Measurements from ENCODE around the gene PDP2. TPM values are rescaled to one million over a fixed set of nuclear protein-coding genes. Genes with fewer than 3 reads are reported as not detected.

The PDP2 gene
- total RNA-seq, 1 experiment from 2014 or later, result 42.0 TPM

DNA sequence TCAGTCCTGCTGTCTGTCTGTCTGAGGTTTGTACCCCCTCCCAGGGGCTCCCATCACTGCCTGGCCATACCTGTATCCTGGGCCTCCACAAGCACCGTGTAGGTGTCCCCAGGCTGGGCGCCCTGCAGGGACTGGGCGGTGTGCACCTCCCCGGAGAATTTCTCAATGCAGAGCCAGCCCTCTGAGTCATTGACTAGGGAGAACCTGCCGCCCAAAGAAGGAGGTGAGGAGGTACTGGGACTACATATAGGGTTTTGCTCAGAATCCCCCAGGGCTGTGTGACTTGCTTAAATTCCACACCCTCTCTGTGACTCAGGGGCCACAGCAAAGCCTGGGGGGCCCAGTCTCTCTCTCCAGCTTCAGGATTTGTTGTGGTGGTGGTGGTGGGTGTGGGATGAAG lies 30.8 kb downstream of the PDP2 start:
- intact Hi-C loops (cut with micrococcal nuclease; ENCODE audit: unreplicated experiment), result no loop called here
- Histone ChIP-seq H3K4me1 (ENCODE audit: insufficient read depth, low read length, poor library complexity, severe bottlenecking) (no peaks in the 10 kb centered on the region), H3K27me3 (replicated peaks; ENCODE audit: insufficient read depth, low read depth, low read length, poor library complexity) (no peaks in the 10 kb centered on the region), H3K4me3 (ENCODE audit: low read depth, low read length, poor library complexity, severe bottlenecking) (no peak overlapping the region), H3K36me3 (ENCODE audit: insufficient read depth, low read length, poor library complexity, severe bottlenecking) (no peaks in the 10 kb centered on the region), H3K27ac (ENCODE audit: low read depth, low read length, poor library complexity, severe bottlenecking) (no peak overlapping the region), H3K9me3 (ENCODE audit: low read depth, low read length, poor library complexity, severe bottlenecking) (no peaks in the 10 kb centered on the region)
- CTCF ChIA-PET, result no interaction called here
- POLR2A ChIA-PET (ENCODE audit: low non-redundant PET), result no interaction called here
- BruUV-seq (replicated peaks), result no TSS peak
- no peak for TF ChIP-seq EZH2 (IDR thresholded peaks at IDR 0.05; ENCODE audit: borderline replicate concordance, low read depth, low read length, poor library complexity, severe bottlenecking)
- TF ChIP-seq, protein P1, sequence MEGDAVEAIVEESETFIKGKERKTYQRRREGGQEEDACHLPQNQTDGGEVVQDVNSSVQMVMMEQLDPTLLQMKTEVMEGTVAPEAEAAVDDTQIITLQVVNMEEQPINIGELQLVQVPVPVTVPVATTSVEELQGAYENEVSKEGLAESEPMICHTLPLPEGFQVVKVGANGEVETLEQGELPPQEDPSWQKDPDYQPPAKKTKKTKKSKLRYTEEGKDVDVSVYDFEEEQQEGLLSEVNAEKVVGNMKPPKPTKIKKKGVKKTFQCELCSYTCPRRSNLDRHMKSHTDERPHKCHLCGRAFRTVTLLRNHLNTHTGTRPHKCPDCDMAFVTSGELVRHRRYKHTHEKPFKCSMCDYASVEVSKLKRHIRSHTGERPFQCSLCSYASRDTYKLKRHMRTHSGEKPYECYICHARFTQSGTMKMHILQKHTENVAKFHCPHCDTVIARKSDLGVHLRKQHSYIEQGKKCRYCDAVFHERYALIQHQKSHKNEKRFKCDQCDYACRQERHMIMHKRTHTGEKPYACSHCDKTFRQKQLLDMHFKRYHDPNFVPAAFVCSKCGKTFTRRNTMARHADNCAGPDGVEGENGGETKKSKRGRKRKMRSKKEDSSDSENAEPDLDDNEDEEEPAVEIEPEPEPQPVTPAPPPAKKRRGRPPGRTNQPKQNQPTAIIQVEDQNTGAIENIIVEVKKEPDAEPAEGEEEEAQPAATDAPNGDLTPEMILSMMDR (conservative IDR thresholded peaks at IDR 0.05; ENCODE audit: low read depth, low read length), result no peak
- DNase-seq (ENCODE audit: low spot score), result no peak

DNA sequence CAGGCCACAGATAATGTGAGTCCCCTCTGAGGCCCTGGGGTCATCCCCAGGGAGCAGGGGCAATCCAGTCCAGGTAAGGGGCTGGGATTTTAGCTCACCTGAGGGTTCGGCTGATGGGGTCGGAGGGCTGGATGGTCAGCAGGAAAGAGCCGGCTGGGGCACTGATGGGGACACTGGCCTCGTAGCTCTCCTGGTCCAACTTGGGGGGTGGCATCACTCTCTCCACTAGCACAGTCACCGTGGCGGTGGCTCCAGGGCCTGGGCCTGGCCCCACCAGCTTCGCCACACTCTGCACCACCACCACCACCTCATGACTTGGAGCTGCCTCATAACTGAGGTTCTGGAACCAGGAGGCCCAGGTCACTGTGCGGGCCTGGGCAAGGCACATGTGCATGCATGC lies 31.5 kb downstream of the PDP2 start:
- intact Hi-C loops (cut with micrococcal nuclease; ENCODE audit: unreplicated experiment), result no loop called here
- TF ChIP-seq, protein P1 (conservative IDR thresholded peaks at IDR 0.05; ENCODE audit: low read depth, low read length), result no peak
- CTCF ChIA-PET, result no interaction called here

DNA sequence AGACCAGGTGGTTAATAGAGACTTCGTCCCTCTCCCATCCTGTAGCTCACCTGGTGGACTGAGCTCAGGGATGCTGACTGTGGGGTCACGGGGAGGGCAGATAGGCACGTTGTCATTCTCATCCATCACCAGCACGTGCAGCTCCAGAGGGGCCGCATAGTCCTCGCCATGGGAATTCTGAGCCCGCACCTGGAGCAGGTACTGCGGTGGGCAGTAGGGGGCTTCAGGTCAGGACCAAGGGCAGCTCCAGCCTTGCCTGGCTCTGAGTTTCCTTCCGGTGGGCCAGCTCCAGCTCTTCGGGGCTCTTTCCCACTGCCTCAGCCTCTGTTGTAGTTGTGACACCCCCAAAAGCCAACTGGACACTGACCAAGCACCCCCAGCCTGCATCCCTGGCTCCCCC lies 32.8 kb downstream of the PDP2 start:
- Histone ChIP-seq H3K9me3 (ENCODE audit: low read depth, low read length, poor library complexity, severe bottlenecking) (no peaks in the 10 kb centered on the region), H3K27ac (ENCODE audit: low read depth, low read length, poor library complexity, severe bottlenecking) (no peak overlapping the region), H3K4me3 (ENCODE audit: low read depth, low read length, poor library complexity, severe bottlenecking) (no peak overlapping the region), H3K4me1 (ENCODE audit: insufficient read depth, low read length, poor library complexity, severe bottlenecking) (no peaks in the 10 kb centered on the region), H3K36me3 (ENCODE audit: insufficient read depth, low read length, poor library complexity, severe bottlenecking) (no peaks in the 10 kb centered on the region), H3K27me3 (replicated peaks; ENCODE audit: insufficient read depth, low read depth, low read length, poor library complexity) (no peaks in the 10 kb centered on the region)
- TF ChIP-seq, protein P1 (conservative IDR thresholded peaks at IDR 0.05; ENCODE audit: low read depth, low read length), result no peak
- no peak for TF ChIP-seq EZH2 (IDR thresholded peaks at IDR 0.05; ENCODE audit: borderline replicate concordance, low read depth, low read length, poor library complexity, severe bottlenecking)
- POLR2A ChIA-PET (ENCODE audit: low non-redundant PET), result no interaction called here
- no peak for DNase-seq (ENCODE audit: low spot score)
- no TSS peak for BruUV-seq (replicated peaks)
- CTCF ChIA-PET, result no interaction called here
- intact Hi-C loops (cut with micrococcal nuclease; ENCODE audit: unreplicated experiment), result no loop called here

More for the DNA sequence above, 31.5 kb downstream of the PDP2 start:
- H3K36me3 ChIP-seq (ENCODE audit: insufficient read depth, low read length, poor library complexity, severe bottlenecking), result no peaks in the 10 kb centered on the region
- DNase-seq (ENCODE audit: low spot score), result no peak
- no peak overlapping the region for H3K4me3 ChIP-seq (ENCODE audit: low read depth, low read length, poor library complexity, severe bottlenecking)
- no peak overlapping the region for H3K27ac ChIP-seq (ENCODE audit: low read depth, low read length, poor library complexity, severe bottlenecking)
- POLR2A ChIA-PET (ENCODE audit: low non-redundant PET), result no interaction called here
- H3K27me3 ChIP-seq (replicated peaks; ENCODE audit: insufficient read depth, low read depth, low read length, poor library complexity), result no peaks in the 10 kb centered on the region
- H3K9me3 ChIP-seq (ENCODE audit: low read depth, low read length, poor library complexity, severe bottlenecking), result no peaks in the 10 kb centered on the region
- H3K4me1 ChIP-seq (ENCODE audit: insufficient read depth, low read length, poor library complexity, severe bottlenecking), result no peaks in the 10 kb centered on the region
- BruUV-seq (replicated peaks), result no TSS peak
